ENCODE results near the gene SLITRK4. TPM values are rescaled to one million over a fixed set of nuclear protein-coding genes. Genes with fewer than 3 reads are reported as not detected.

Gene SLITRK4
- polyA plus RNA-seq, 1 donor, result 3.0 TPM

Other genes with a start within 250 kb of the SLITRK4 start
- gene SPANXN3, start 118.6 kb downstream of the SLITRK4 start, polyA plus RNA-seq (ENCODE audit: insufficient read length), result not detected
- gene SPANXN2, start 84.7 kb upstream of the SLITRK4 start, polyA plus RNA-seq (ENCODE audit: insufficient read length), result not detected
- gene UBE2NL, start 248.0 kb upstream of the SLITRK4 start, polyA plus RNA-seq (ENCODE audit: insufficient read length), result 0.26 TPM

Data from hindlimb muscle (tissue), 1 donor.